DOHH2 (cell line): ENCODE measurements around the gene MXD3.
"Not testable (repeated sequence)": the region's sequence is repeated elsewhere in the genome, so short reads cannot be mapped to it uniquely, and the experiment has no call there.

Experiments
- H3F3A ChIP-seq: fragments of 200-600 bp; sonication (generic), shearing (Covaris generic); 2 replicates; pipeline ENCODE4 v1.6.0; 2016; ENCODE audit warnings: antibody characterized with exemption, mild to moderate bottlenecking; ENCODE audit not compliant: control insufficient read depth, insufficient read depth
- H3K27ac ChIP-seq: fragments of 200-600 bp; sonication (generic); 2 replicates; pipeline ENCODE4 v1.5.1; 2014; ENCODE audit warnings: low read depth, mild to moderate bottlenecking, low read length, moderate library complexity
- H3K27me3 ChIP-seq: fragments of 200-600 bp; sonication (generic); 2 replicates; pipeline ENCODE4 v1.6.1; 2014; ENCODE audit warnings: mild to moderate bottlenecking, low read length, mixed read lengths; ENCODE audit not compliant: control insufficient read depth
- H3K36me3 ChIP-seq: fragments of 200-600 bp; sonication (generic); 2 replicates; pipeline ENCODE4 v1.6.1; 2014; ENCODE audit warnings: mild to moderate bottlenecking, low read length, moderate library complexity, mixed read lengths; ENCODE audit not compliant: control insufficient read depth
- H3K4me1 ChIP-seq: fragments of 200-600 bp; sonication (generic); 2 replicates; pipeline ENCODE4 v1.6.1; 2014; ENCODE audit warnings: mild to moderate bottlenecking, low read length, mixed read lengths; ENCODE audit not compliant: control insufficient read depth
- H3K4me2 ChIP-seq: fragments of 200-600 bp; sonication (generic); 2 replicates; pipeline ENCODE4 v1.6.0; 2014; ENCODE audit warnings: mild to moderate bottlenecking, low read length, moderate library complexity
- H3K4me3 ChIP-seq: fragments of 200-600 bp; sonication (generic); 2 replicates; pipeline ENCODE4 v1.5.1; 2014; ENCODE audit warnings: mild to moderate bottlenecking, low read length, mixed read lengths
- H3K79me2 ChIP-seq: fragments of 200-600 bp; sonication (generic); 2 replicates; pipeline ENCODE4 v1.6.1; 2014; ENCODE audit warnings: mild to moderate bottlenecking, low read length, mixed read lengths; ENCODE audit not compliant: control insufficient read depth
- H3K9me2 ChIP-seq: fragments of 200-600 bp; sonication (generic); replicated peaks from 2 replicates; pipeline ENCODE4 v1.6.1; 2014; ENCODE audit warnings: mild to moderate bottlenecking, low read length, mixed read lengths; ENCODE audit not compliant: control insufficient read depth
- H3K9me3 ChIP-seq: fragments of 200-600 bp; sonication (generic); 2 replicates; pipeline ENCODE4 v1.6.1; 2014; ENCODE audit warnings: antibody characterized with exemption, low read length, mixed read lengths; ENCODE audit not compliant: control insufficient read depth, insufficient read depth
- H4K20me1 ChIP-seq: fragments of 200-600 bp; sonication (generic); 2 replicates; pipeline ENCODE4 v1.6.0; 2014; ENCODE audit warnings: low read depth, mild to moderate bottlenecking, antibody characterized with exemption, low read length, moderate library complexity; ENCODE audit not compliant: control insufficient read depth, insufficient read depth
- CTCF ChIP-seq: fragments of 200-600 bp; sonication (generic); IDR thresholded peaks from one replicate; pipeline ENCODE4 v1.5.1; 2014; ENCODE audit warnings: antibody characterized with exemption, mild to moderate bottlenecking, low read depth, low read length; ENCODE audit not compliant: poor library complexity, severe bottlenecking
- EZH2phosphoT487 ChIP-seq: fragments of 200-600 bp; sonication (generic); IDR thresholded peaks from 2 replicates; pipeline ENCODE4 v1.6.1; 2017; ENCODE audit warnings: borderline replicate concordance, mild to moderate bottlenecking, antibody characterized with exemption, low read length, moderate library complexity, mixed read lengths

MXD3 gene

DNA sequence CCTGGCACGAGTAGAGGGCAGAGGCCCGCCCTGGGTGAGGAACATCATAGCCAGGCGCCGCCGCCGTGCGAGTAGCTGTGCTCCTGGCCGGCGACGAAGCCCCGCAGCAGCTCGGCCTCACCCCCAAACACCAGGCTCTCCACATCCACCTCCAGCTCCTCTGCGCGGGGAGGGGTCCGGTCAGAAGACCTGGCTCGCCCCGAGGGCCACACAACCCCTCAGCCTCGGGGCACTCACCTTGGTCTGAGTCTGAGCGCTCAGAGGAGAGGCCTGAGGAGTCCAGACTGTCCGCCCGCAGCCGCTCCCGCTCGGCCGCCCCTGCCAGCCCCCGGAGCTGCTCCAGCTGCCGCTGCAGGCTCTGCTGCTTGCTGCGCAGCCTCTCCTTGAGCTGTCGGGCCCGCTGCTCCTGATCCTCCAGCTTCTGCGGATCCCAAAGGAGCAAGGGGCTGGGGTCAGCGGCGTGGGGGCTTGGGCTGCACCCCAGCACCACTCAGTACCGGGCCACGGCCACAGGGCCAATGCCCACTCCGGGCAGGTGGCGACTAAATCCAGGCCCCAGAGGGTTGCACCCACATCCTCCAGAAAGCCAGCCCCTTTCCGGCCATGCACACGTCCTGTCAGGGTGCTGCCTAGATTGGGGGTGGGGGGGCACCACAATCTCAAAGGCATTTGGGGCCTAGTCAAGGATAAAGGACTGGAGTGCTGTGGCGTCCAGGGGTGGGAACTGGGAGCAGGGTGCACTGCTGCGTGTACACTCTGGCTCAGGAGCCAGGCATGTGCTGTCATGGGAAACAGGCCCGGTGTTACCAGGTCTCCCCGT, 3.9 kb downstream of the MXD3 start:
- Histone ChIP-seq H3K4me3 (peak overlapping the region; percentile 25), H3K4me2 (peak overlapping the region; percentile 34), H4K20me1 (peaks cover 21% of the 10 kb centered on the region), H3K4me1 (peaks cover 64% of the 10 kb centered on the region), H3K27ac (peak overlapping the region; percentile 43), H3K79me2 (peaks cover 68% of the 10 kb centered on the region), H3K36me3 (peaks cover 83% of the 10 kb centered on the region), H3F3A (peaks cover 16% of the 10 kb centered on the region), H3K9me2 (no peaks in the 10 kb centered on the region), H3K9me3 (no peaks in the 10 kb centered on the region), H3K27me3 (no peaks in the 10 kb centered on the region)
- TF ChIP-seq EZH2phosphoT487 (no peak), CTCF (no peak)

DNA sequence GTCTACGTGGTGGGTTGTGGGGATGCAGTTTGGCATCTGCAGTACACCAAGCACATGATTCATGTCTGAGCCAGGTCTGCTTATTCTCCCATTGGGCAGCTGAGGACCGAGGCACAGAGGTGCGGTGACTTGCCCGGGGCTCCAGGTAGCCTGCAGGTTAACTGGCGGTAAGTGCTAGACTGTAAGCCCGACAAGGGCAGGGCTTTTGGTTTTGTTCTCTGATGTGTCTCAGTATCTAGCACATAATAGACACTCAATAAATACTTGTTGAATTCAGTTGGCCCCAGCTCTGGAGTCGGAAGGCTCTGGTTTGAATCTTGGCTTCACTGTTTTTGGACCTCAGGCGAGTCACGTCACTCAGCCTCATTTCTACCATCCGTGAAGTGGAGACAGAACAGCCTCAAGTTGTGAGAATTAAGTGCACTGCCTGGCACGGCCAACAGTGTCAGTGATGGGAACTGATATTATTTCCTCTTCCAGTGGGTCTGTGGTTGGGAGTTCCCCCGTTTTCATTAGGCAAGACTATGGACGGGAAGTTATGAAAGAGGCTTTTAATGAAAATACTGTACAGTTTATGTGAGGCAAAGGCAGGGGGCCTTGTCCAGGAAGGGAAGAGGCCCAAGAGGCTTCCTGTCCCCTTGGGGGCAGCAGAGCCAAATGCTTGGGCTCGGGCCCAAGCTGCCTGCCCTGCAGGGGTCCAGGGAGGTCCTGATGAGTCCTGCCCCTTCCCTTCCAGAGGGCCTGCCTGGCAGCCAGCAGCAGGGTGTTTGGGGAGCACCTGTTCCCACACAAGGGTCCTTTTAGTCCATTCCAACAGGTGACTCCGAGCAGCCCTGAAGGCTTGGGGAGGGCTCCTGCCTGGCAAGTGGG, 4.8 kb downstream of the MXD3 start:
- Histone ChIP-seq H3F3A (peaks cover 17% of the 10 kb centered on the region), H3K4me2 (peak overlapping the region; percentile 34; the same call in 1 of the 2 replicates), H3K36me3 (peaks cover 87% of the 10 kb centered on the region), H3K9me3 (no peaks in the 10 kb centered on the region), H3K27me3 (no peaks in the 10 kb centered on the region), H3K79me2 (peaks cover 77% of the 10 kb centered on the region), H3K4me3 (peak overlapping the region; percentile 7; the same call in 1 of the 2 replicates), H3K27ac (peak overlapping the region; percentile 43), H3K9me2 (no peaks in the 10 kb centered on the region), H3K4me1 (peaks cover 69% of the 10 kb centered on the region), H4K20me1 (peaks cover 21% of the 10 kb centered on the region)
- TF ChIP-seq EZH2phosphoT487: no peak

- not testable (repeated sequence) for H3K9me3 ChIP-seq, H3K9me2 ChIP-seq, H3K27ac ChIP-seq, H3K27me3 ChIP-seq, H3K4me3 ChIP-seq
- Histone ChIP-seq H3K79me2 (peaks cover 79% of the 10 kb centered on the region), H3K36me3 (peaks cover 90% of the 10 kb centered on the region), H3K4me1 (peaks cover 76% of the 10 kb centered on the region), H3K4me2 (peak overlapping the region; percentile 76), H4K20me1 (peaks cover 24% of the 10 kb centered on the region), H3F3A (peaks cover 23% of the 10 kb centered on the region)
These were observed 5.5 kb downstream of the MXD3 start for GRCh38 chr5:177306103-177306640.

- no peaks in the 10 kb centered on the region for H3K9me3 ChIP-seq
- H3K27ac ChIP-seq: peak overlapping the region; percentile 69
- no peaks in the 10 kb centered on the region for H3K27me3 ChIP-seq
- no peaks in the 10 kb centered on the region for H3K9me2 ChIP-seq
- peaks cover 84% of the 10 kb centered on the region for H3K36me3 ChIP-seq
- H3K4me3 ChIP-seq: peak overlapping the region; percentile 99
- H3K79me2 ChIP-seq: peaks cover 73% of the 10 kb centered on the region
- TF ChIP-seq EZH2phosphoT487: no peak
- no peak for TF ChIP-seq CTCF
- H4K20me1 ChIP-seq: peaks cover 17% of the 10 kb centered on the region; the same call in 1 of the 2 replicates
- peaks cover 25% of the 10 kb centered on the region for H3F3A ChIP-seq
- H3K4me1 ChIP-seq: peaks cover 79% of the 10 kb centered on the region
- H3K4me2 ChIP-seq: peak overlapping the region; percentile 76
These were observed 7.1 kb downstream of the MXD3 start for GRCh38 chr5:177304392-177305119.
